Activated naive CD4-positive, alpha-beta T cell treated with anti-CD3 and anti-CD28 coated beads for 36 hours (primary cell): ENCODE results near the gene GRXCR2. TPM values are rescaled to one million over a fixed set of nuclear protein-coding genes. Genes with fewer than 3 reads are reported as not detected.
"Not testable (repeated sequence)": the region's sequence is repeated elsewhere in the genome, so short reads cannot be mapped to it uniquely, and the experiment has no call there.

ENCODE experiments used
- CTCF ChIA-PET: fragments of 350-600 bp; sonication (Branson Sonifier 250); formaldehyde crosslinking; loops from one replicate; lab custom pipeline; 2021; ENCODE audit warnings: antibody characterized with exemption; lab: Charles Lee
- DNase-seq: peaks from one replicate; pipeline ENCODE4 v3.0.0-alpha.2; 2020
- H3K27ac Mint-ChIP-seq: one replicate; pipeline ENCODE4 v1.8.0; 2021; ENCODE audit warnings: mild to moderate bottlenecking, mixed read lengths
- H3K27me3 Mint-ChIP-seq: one replicate; pipeline ENCODE4 v1.8.0; 2021; ENCODE audit warnings: low read depth, mixed read lengths
- H3K36me3 Mint-ChIP-seq: one replicate; pipeline ENCODE4 v1.8.0; 2021; ENCODE audit warnings: low read depth, mixed read lengths
- H3K4me1 Mint-ChIP-seq: one replicate; pipeline ENCODE4 v1.8.0; 2021; ENCODE audit warnings: low read depth, mixed read lengths
- H3K4me3 Mint-ChIP-seq: one replicate; pipeline ENCODE4 v1.8.0; 2021; ENCODE audit warnings: mild to moderate bottlenecking, moderate library complexity, mixed read lengths
- H3K9me3 Mint-ChIP-seq: one replicate; pipeline ENCODE4 v1.8.0; 2021; ENCODE audit warnings: mixed read lengths
- intact Hi-C: fragments of 100-400 bp; cut with micrococcal nuclease; formaldehyde crosslinking; loops from one replicate; pipeline ENCODE4 v1.15.1; 2023
- total RNA-seq, 2 experiments: library from RNA; stranded (reverse); gene quantifications; one replicate each; pipeline ENCODE4 v1.2.3, GENCODE V29; 2021

GRXCR2 gene
- total RNA-seq, 2 experiments from 2014 or later: not detected

- H3K4me1 Mint-ChIP-seq: no peaks in the 10 kb centered on the region
- intact Hi-C loops: no loop called here
Observed at GRCh38 chr5:145908206-145908960, 35.6 kb upstream of the GRXCR2 start.

GRCh38 chr5:145906401-145906800 is 33.6 kb upstream of the GRXCR2 start:
- H3K27ac Mint-ChIP-seq: no peak overlapping the region

More at GRCh38 chr5:145908206-145908960, 35.6 kb upstream of the GRXCR2 start:
- no peaks in the 10 kb centered on the region for H3K9me3 Mint-ChIP-seq
- peaks cover 4% of the 10 kb centered on the region for H3K27me3 Mint-ChIP-seq
- H3K4me3 Mint-ChIP-seq: no peak overlapping the region
- DNase-seq: no peak
- no peaks in the 10 kb centered on the region for H3K36me3 Mint-ChIP-seq
- CTCF ChIA-PET: interaction anchor here (0.5 to 1.4 kb wide), 2 partner anchors 7 to 592 kb away, joined by 3 read pairs; no protein-coding TSS in a partner anchor
- no peak overlapping the region for H3K27ac Mint-ChIP-seq

GRCh38 chr5:145904743-145905142 is 31.9 kb upstream of the GRXCR2 start:
- Mint-ChIP-seq H3K9me3 (no peaks in the 10 kb centered on the region), H3K4me3 (no peak overlapping the region), H3K4me1 (no peaks in the 10 kb centered on the region), H3K36me3 (no peaks in the 10 kb centered on the region), H3K27ac (no peak overlapping the region), H3K27me3 (no peaks in the 10 kb centered on the region)
- intact Hi-C loops: no loop called here
- CTCF ChIA-PET: interaction anchor here (0.6 kb wide), 1 partner anchor 313 kb away, joined by 3 read pairs; no protein-coding TSS in a partner anchor
- DNase-seq: no peak

More at GRCh38 chr5:145906401-145906800, 33.6 kb upstream of the GRXCR2 start:
- intact Hi-C loops: no loop called here
- Mint-ChIP-seq H3K4me1 (no peaks in the 10 kb centered on the region), H3K4me3 (no peak overlapping the region), H3K36me3 (no peaks in the 10 kb centered on the region), H3K9me3 (no peaks in the 10 kb centered on the region), H3K27me3 (peaks cover 4% of the 10 kb centered on the region)
- no peak for DNase-seq
- CTCF ChIA-PET: no interaction called here

GRCh38 chr5:145903867-145904266 is 31.1 kb upstream of the GRXCR2 start:
- H3K9me3 Mint-ChIP-seq: no peaks in the 10 kb centered on the region
- no peaks in the 10 kb centered on the region for H3K27me3 Mint-ChIP-seq
- H3K36me3 Mint-ChIP-seq: no peaks in the 10 kb centered on the region
- no peak overlapping the region for H3K27ac Mint-ChIP-seq
- H3K4me3 Mint-ChIP-seq: no peak overlapping the region
- DNase-seq: no peak
- CTCF ChIA-PET: no interaction called here
- intact Hi-C loops: no loop called here
- H3K4me1 Mint-ChIP-seq: no peaks in the 10 kb centered on the region

- CTCF ChIA-PET: no interaction called here
- Mint-ChIP-seq H3K36me3 (no peaks in the 10 kb centered on the region), H3K4me1 (no peaks in the 10 kb centered on the region), H3K27ac (no peak overlapping the region), H3K4me3 (no peak overlapping the region), H3K9me3 (no peaks in the 10 kb centered on the region), H3K27me3 (no peaks in the 10 kb centered on the region)
- no peak for DNase-seq
- intact Hi-C loops: no loop called here
Observed at GRCh38 chr5:145903113-145903512, 30.3 kb upstream of the GRXCR2 start.

- no peaks in the 10 kb centered on the region for H3K4me1 Mint-ChIP-seq
- intact Hi-C loops: no loop called here
- no peaks in the 10 kb centered on the region for H3K27me3 Mint-ChIP-seq
- CTCF ChIA-PET: no interaction called here
- no peaks in the 10 kb centered on the region for H3K9me3 Mint-ChIP-seq
- no peak for DNase-seq
- H3K4me3 Mint-ChIP-seq: no peak overlapping the region
- H3K27ac Mint-ChIP-seq: no peak overlapping the region
- no peaks in the 10 kb centered on the region for H3K36me3 Mint-ChIP-seq
Observed at GRCh38 chr5:145902421-145902820, 29.6 kb upstream of the GRXCR2 start.

GRCh38 chr5:145898171-145898570 is 25.4 kb upstream of the GRXCR2 start:
- Mint-ChIP-seq H3K9me3 (peaks cover 4% of the 10 kb centered on the region), H3K36me3 (no peaks in the 10 kb centered on the region), H3K4me3 (no peak overlapping the region), H3K27ac (no peak overlapping the region), H3K4me1 (no peaks in the 10 kb centered on the region), H3K27me3 (peaks cover 3% of the 10 kb centered on the region)
- CTCF ChIA-PET: no interaction called here
- no peak for DNase-seq
- intact Hi-C loops: no loop called here

- H3K4me3 Mint-ChIP-seq, H3K4me1 Mint-ChIP-seq, H3K27me3 Mint-ChIP-seq, DNase-seq, H3K27ac Mint-ChIP-seq, H3K36me3 Mint-ChIP-seq, H3K9me3 Mint-ChIP-seq, CTCF ChIA-PET, intact Hi-C loops: not testable (repeated sequence)
Observed at GRCh38 chr5:145891378-145891777, 18.6 kb upstream of the GRXCR2 start.

GRCh38 chr5:145889611-145890010 is 16.8 kb upstream of the GRXCR2 start:
- Mint-ChIP-seq H3K4me3 (no peak overlapping the region), H3K4me1 (no peaks in the 10 kb centered on the region), H3K36me3 (peaks cover 3% of the 10 kb centered on the region), H3K9me3 (peaks cover 5% of the 10 kb centered on the region), H3K27ac (no peak overlapping the region), H3K27me3 (peaks cover 2% of the 10 kb centered on the region)
- DNase-seq: no peak
- intact Hi-C loops: no loop called here
- CTCF ChIA-PET: no interaction called here

- Mint-ChIP-seq H3K4me1 (no peaks in the 10 kb centered on the region), H3K27me3 (peaks cover 2% of the 10 kb centered on the region), H3K9me3 (peaks cover 5% of the 10 kb centered on the region), H3K27ac (no peak overlapping the region), H3K36me3 (peaks cover 3% of the 10 kb centered on the region), H3K4me3 (no peak overlapping the region)
- CTCF ChIA-PET: interaction anchor here (0.5 to 0.7 kb wide), 2 partner anchors 22 to 501 kb away, joined by 3 read pairs; no protein-coding TSS in a partner anchor
- DNase-seq: no peak
- intact Hi-C loops: no loop called here
Observed at GRCh38 chr5:145887976-145888574, 15.3 kb upstream of the GRXCR2 start.

GRCh38 chr5:145887217-145887616 is 14.4 kb upstream of the GRXCR2 start:
- peaks cover 5% of the 10 kb centered on the region for H3K9me3 Mint-ChIP-seq
- H3K4me3 Mint-ChIP-seq: no peak overlapping the region
- peaks cover 2% of the 10 kb centered on the region for H3K27me3 Mint-ChIP-seq
- CTCF ChIA-PET: no interaction called here
- H3K36me3 Mint-ChIP-seq: peaks cover 3% of the 10 kb centered on the region
- H3K27ac Mint-ChIP-seq: no peak overlapping the region
- no peak for DNase-seq
- H3K4me1 Mint-ChIP-seq: no peaks in the 10 kb centered on the region
- intact Hi-C loops: no loop called here

- Mint-ChIP-seq H3K4me1 (no peaks in the 10 kb centered on the region), H3K9me3 (no peaks in the 10 kb centered on the region), H3K27ac (no peak overlapping the region), H3K36me3 (no peaks in the 10 kb centered on the region), H3K27me3 (peaks cover 7% of the 10 kb centered on the region), H3K4me3 (no peak overlapping the region)
- CTCF ChIA-PET: no interaction called here
- intact Hi-C loops: no loop called here
- DNase-seq: no peak
Observed at GRCh38 chr5:145874765-145875164, 2.0 kb upstream of the GRXCR2 start.

- no peaks in the 10 kb centered on the region for H3K4me1 Mint-ChIP-seq
- CTCF ChIA-PET: interaction anchor here (1.3 kb wide), 1 partner anchor 168 kb away, joined by 3 read pairs; no protein-coding TSS in a partner anchor
- intact Hi-C loops: no loop called here
- no peak overlapping the region for H3K4me3 Mint-ChIP-seq
- DNase-seq: no peak
- peaks cover 7% of the 10 kb centered on the region for H3K27me3 Mint-ChIP-seq
- no peaks in the 10 kb centered on the region for H3K36me3 Mint-ChIP-seq
- no peak overlapping the region for H3K27ac Mint-ChIP-seq
- H3K9me3 Mint-ChIP-seq: no peaks in the 10 kb centered on the region
Observed at GRCh38 chr5:145872486-145872885, 328 bp downstream of the GRXCR2 start.
